HG03103 (cell line): ENCODE measurements around the gene FAHD2A.
"Not testable (repeated sequence)": the region's sequence is repeated elsewhere in the genome, so short reads cannot be mapped to it uniquely, and the experiment has no call there.

ENCODE experiments used
- ATAC-seq: cut with Tn5 transposase; IDR thresholded peaks from one replicate; pipeline ENCODE4 v1.9.1; 2021; ENCODE audit warnings: low read depth; ENCODE audit not compliant: unreplicated experiment

Gene FAHD2A

DNA sequence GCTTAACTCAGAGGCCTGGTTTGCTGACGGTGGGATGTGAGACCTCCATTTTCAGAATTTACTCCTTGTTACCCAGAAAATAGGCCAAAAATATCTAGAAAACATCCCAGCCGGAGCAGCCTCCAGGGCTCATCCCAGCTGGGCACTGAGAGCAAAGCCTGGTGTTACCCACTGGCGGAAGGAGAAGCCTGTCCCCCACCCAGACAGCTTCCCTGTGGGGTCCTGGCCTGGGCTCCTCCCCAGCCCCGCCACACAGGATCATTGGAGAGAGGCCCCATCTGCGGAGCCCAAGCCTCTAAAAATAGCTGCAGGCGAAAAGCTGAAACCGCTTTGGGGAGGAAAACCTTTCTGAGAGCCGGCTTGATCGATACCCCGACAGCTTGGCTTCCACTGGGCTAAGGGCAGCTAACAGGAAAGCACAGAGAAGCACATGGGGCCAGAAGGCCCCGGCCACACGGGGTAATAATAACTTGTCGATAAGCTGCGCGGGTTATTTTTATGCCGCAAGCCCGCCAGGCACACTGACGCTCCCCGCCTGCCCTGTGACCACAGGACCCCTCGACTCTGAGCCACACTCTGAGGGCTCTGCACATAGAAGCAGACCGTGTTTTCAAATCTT lies 26.9 kb upstream of the FAHD2A start:
- no peak for ATAC-seq

DNA sequence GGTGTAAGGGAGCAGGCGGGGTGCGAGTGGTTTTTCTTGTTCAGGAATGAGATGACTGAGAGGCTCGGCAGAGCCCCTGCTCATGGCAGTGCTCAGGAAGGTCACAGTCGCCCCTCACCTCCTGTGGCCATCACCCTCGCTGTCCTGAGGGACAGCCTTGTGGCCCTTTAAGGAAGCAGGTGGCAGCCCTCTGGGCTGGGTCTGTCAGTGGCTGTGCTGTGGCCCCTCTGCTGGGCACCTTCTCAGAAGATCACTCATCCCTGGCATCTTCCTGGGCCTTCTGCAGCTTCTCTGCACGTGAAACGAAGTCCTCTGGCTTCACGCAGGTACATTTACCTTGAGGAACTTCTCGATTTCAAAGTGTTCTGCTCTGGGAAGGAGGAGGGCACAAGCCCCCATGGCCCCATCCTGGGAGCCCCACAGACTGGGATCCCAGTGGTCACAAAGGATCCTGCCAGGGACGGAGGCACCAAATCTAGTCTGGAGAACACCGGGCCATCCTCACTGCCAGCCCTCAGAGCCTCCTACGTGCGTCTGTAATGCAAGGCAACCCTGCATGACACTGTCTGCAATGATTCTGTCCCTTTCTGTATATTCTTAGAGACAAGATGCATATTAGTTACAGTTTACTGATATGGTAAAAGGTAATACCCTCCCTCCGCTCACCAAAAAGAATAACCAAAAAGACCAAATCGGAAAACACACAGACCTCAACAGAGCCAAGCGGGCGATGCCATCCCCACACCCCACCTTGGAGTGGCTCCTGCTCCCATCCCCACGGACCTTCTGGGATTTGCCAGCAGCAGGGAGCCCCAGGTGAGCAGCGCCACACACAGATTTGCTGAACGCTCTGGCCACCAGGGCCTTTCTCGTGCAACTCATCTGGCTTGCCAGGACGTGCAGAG lies 25.9 kb upstream of the FAHD2A start:
- ATAC-seq, result no peak

DNA sequence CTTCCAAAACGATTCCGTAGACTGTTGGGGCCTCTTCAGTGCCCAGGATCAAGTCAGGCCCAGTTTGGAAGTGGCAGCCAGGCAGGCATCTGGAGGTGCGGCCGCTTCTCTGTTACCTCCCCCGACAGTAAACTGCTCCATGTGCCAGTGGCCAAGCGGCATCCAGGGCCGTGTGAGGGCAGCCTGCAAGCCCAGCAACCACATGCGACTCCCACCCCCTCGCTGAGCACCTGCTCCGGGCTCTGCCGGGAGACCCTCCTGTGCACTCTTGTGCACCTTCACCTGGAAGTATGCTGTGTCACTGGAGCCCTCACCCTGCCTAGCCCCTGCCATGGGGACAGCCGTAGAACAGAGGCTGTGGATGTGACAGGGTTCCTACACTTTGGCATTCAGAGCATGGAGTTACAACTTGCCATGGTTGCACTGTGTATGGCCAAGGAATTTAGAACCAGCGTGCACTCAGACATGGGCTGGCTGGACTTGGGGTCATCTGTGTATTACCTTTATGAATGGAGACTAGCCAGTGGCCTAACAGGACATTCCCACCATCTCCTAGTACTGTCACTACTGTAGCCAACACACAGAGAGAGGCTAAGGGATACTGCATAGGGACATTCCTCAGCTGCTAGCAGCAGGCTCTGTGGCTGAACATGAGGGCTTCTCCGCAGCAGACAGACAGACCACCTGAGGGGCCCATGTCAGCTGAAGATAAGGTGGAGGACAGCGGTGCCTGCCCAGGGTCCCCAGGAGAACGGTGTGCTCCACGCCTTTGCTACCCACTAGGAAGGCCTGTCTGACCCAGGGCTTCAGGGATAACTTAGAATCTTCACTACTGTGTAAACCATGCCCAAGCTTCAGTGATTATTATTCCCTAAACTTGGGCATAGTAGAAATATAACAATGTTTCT lies 25.0 kb upstream of the FAHD2A start:
- no peak for ATAC-seq

DNA sequence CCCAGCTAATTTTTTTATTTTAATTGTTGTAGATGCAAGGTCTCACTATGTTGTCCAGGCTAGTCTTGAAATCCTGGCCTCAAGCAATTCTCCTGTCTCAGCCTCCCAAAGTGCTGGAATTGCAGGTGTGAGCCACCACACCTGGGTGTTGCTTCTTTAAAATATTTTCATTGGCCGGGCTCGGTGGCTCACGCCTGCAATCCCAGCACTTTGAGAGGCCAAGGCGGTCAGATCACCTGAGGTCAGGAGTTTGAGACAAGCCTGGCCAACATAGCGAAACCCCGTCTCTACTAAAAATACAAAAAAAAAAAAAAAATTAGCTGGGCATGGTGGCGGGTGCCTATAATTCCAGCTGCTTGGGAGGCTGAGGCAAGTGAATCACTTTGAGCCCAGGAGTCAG lies 24.2 kb upstream of the FAHD2A start:
- ATAC-seq, result not testable (repeated sequence)

DNA sequence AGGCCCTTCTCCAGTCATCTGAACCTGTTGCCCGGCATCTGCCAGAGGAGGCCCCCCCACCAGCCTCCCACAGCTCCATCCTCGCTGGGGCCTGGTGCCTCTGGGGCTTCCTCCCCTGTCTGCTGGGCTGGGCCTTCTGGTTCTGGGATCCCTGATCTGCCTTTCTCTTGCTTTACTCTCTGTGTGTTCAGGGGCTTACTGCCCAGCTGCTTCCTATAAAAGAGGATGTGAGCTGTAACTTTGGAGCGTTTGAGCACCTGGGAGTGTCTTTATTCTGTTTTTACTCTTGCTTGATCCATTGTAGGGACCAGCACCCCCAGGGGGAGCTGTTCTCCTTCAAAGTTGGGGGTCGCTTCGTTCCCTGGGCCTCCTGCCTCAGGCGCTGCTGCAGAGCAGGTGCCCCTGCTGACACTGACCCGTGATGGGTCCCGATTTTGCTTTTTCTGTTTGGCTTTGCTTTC lies 23.1 kb upstream of the FAHD2A start:
- ATAC-seq, result no peak

DNA sequence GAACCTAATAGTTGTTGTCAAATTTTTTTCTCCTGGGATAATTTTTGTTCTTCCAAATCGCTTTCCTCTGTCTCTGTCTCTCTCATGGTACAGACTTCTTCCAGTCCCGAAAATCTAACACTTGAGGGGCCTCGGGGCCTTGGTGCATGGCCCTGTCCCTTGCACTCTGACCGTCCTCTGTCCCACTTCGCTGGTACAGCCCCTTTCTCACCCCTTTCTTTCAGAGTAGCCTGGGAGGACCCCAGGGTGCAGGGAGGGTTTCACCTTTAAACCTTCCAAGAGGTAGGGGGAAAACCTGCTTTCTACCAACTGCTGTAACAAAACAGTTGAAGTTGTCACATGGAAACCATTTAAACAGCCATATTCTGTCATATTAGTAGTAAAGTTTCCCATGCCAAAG lies 22.2 kb upstream of the FAHD2A start:
- ATAC-seq, result no peak

DNA sequence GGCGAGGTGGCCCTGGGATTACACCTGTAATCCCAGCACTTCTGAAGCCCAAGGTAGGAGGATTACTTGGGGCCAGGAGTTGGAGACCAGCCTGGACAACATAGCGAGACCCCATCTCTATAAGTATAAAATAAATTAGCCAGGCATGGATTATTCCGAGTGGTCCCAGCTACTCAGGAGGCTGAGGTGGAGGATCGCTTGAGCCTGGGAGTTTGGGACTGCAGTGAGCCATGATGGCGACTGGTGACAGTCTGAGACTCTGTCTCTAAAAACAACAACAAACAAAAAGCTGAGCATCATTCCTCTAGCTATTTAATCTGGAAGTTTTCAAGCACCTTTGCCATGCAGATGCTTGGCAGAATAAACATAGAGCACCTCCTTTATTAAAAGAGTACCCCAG lies 21.8 kb upstream of the FAHD2A start:
- ATAC-seq, result no peak

DNA sequence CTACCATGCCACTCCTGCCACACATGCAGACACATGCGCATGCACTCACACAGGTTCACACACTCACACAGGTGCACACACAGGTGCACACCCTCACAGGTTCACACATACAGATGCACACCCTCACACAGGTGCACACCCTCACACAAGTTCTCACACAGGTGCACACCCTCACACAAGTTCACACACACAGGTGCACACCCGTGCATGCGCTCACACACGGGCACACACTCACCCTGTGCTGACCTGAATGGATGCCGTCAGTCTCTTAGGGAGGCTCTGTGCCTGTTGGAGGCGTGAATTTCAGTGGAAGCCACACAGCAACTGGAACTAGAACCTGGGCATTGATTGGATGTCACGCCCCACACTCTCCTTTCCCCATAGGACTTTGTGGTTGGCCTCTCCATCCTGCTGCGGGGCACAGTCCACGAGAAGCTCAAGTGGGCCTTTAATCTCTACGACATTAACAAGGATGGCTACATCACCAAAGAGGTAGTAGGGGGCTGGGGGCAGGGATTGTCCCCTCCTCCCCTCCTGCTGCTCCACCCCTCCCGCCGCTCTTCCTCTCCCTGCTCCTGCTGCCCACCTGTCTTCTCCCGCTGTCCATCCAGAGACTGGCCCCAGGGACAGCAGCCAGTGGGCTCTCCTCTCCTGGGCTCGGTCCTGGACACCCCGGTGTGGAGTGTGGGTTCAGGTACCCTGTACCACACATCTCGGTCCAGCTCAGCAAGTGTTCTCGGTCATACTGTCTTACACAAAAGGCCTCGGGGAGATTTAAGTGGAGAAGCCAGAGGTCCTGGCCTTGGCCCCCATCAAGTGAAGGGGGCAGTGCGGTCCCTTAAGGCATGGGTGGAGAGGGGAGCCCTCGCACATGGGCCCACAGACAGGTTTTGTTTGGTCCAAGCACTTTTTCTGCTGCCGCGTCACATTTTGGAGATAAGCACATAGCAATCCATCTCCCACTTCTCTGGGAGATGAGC lies 21.0 kb upstream of the FAHD2A start:
- ATAC-seq, result no peak

DNA sequence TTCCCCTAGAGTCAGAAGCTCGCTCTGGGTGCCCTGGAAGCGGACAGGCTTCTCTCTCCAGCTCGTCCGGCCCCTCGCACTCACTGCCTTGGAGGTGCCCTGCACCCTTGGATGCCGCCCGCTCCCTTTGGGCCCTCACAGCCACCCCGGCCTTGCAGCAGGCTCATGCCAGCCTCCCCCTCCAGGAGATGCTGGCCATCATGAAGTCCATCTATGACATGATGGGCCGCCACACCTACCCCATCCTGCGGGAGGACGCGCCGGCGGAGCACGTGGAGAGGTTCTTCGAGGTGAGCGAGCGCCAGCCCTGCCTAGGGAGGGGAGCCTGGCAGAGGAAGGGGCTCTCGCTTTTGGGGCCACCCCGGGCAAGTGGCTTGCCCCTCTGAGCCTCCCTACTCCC lies 20.3 kb upstream of the FAHD2A start:
- no peak for ATAC-seq

DNA sequence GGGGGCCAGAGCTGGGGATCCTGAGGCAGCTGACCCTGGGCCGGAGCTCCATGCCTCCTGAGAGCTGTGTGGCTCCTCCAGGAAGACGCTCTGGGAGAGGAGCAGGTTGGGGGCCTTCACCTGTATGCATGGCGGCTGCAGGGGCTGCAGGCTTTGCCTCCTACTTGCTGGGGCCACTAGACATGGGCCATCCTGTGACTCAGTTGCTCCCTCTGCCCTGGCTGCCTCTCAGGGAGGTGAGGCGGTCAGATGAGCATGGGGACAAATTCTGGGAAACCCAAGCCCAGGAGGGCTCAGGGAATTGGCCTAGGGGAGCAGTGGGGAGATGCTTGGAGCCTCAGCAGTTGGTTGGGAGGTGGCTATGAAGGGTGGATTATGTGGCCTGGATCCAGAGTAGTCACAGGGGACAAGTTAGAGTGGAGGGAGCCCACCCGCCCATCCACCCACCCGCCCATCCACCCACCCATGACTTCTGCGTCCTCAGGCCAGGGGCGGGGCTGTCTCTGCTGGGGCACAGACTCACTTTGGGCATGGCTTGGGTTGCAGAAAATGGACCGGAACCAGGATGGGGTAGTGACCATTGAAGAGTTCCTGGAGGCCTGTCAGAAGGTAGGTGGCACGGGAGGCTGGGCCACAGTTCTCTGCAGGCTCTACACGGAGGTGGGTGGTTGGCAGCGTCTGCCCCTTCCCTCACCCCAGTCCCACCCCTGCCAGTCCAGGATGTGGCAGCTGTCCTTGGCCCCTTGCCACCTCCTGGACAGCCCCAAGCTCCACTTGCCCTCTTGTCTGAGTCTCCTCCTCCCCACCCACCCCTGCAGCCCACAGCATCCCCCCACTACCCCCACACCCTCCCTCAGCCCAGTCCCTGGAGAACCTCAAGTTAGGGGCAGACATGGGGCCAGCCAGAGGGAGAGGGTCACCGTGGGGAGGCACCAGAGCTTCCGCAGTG lies 19.5 kb upstream of the FAHD2A start:
- no peak for ATAC-seq

DNA sequence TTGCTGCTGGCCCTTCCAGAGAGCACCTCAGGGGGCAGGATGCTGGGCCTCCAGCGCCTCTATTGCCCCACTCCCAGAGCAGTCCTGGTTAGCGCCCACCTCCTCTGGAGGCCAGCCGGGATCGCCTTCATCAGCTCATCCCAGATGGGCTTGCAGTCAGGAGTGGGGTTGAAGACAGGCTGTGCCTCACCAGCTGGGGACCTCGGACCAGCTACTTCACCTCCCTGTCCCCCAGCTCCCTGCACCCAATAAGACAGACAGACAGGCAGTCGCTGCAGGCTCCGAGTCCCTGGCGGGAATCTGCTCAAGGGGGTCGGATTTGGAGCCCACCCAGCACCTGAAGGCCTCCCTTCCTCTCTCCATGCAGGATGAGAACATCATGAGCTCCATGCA lies 18.9 kb upstream of the FAHD2A start:
- no peak for ATAC-seq

DNA sequence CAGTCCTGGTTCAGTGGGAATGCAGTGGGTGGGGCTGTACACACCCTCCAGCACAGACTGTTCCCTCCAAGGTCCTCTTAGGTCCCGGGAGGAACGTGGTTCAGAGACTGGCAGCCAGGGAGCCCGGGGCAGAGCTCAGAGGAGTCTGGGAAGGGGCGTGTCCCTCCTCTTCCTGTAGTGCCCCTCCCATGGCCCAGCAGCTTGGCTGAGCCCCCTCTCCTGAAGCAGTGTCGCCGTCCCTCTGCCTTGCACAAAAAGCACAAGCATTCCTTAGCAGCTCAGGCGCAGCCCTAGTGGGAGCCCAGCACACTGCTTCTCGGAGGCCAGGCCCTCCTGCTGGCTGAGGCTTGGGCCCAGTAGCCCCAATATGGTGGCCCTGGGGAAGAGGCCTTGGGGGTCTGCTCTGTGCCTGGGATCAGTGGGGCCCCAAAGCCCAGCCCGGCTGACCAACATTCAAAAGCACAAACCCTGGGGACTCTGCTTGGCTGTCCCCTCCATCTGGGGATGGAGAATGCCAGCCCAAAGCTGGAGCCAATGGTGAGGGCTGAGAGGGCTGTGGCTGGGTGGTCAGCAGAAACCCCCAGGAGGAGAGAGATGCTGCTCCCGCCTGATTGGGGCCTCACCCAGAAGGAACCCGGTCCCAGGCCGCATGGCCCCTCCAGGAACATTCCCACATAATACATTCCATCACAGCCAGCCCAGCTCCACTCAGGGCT lies 17.5 kb upstream of the FAHD2A start:
- no peak for ATAC-seq

DNA sequence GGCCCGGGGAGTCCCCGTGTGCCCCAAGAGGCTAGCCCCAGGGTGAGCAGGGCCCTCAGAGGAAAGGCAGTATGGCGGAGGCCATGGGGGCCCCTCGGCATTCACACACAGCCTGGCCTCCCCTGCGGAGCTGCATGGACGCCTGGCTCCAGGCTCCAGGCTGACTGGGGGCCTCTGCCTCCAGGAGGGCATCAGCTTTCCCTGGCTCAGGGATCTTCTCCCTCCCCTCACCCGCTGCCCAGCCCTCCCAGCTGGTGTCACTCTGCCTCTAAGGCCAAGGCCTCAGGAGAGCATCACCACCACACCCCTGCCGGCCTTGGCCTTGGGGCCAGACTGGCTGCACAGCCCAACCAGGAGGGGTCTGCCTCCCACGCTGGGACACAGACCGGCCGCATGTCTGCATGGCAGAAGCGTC lies 16.9 kb upstream of the FAHD2A start:
- no peak for ATAC-seq

DNA sequence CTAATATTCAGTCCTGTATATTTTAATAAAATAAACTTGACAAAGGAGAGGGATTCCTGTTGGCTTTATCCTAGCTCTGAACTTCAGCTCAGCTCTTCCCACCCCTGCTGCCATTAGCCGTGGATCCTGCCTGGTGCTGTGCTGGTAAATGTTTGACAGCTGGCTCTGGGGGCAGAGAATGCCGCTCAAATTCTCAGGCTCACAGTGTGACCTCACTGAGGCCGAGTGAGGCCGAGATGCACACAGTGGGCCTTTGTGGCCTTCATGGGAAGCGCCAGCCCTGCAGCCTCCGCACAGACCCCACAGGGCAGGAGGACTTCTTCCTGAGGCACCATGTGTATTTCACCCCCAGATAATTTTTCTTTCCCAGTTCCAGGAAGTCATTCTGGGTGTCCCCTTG lies 16.5 kb upstream of the FAHD2A start:
- ATAC-seq, result no peak

DNA sequence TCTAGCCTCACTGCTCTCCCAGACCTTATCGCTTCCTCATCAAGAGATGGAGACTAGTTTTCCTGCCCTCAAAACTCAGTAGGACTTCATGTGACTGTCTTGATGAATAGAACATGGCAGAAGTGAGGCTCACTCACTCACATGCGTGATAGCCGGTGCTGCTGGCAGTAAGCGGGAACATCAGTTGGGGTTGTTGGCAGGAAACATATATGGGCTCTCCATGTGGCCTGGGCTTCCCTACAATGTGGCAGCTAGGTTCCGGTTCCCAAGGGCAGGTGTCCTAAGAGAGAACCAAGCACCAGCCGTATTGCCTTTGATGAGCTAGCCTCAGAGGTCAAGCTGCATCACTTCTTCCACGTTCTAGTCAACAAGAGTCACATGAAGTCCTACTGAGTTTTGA lies 15.2 kb upstream of the FAHD2A start:
- no peak for ATAC-seq

DNA sequence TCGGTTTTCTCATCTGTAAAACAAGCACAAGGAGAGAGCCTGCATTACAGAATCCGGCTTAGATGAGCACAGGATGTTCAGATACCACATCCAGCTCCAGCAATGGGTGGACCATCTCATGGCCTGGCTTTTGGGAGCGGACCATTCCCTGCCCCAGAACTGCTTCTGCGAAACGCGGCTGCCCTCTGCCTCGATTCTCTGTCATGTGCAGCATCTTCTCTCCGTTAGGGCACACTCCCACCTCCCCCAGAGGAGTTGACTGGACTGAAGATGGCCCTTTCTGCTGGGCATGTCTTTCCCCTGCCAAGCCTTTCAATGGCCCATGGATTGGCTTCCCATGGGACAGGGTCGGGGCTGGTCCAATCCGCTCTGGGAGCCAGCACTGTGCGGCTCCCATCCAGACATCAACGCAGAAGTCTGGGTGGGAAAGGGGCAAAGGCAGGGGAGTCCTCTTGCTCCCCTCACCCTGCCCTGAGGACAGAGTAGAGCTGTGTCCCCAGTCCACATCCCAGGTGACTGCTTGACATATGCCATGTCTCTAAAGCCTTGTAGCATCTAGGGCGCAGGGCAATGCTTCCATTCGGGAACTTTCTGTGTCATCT lies 14.3 kb upstream of the FAHD2A start:
- no peak for ATAC-seq

DNA sequence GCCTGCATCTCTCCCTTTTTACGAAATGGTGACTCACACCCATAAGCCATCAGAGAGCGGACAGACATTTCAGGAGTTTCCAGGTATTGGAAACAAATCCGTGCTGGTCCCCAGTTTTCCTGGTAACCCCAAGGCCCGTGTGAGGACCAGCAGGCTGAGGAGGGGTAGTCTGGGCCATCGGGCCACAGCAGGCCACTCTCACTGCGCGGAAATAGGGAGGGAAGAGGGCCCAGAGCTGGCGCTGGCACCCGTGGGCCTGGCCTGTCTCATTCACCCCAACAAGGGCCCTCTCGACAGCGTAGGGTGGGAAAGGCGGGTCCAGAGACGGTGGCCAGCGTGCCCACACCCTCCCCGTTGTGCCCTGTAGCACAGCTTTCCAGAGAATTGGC lies 13.7 kb upstream of the FAHD2A start:
- peak; percentile 22 for ATAC-seq
